GM12878 (cell line): Measurements from ENCODE around the gene CLASP2.

Source experiments
- CHD2 ChIP-seq: IDR thresholded peaks from 2 replicates; pipeline ENCODE4 v1.6.1; 2011; ENCODE audit warnings: low read depth, low read length, improper control_type of control experiment, borderline replicate concordance
- CHD4 ChIP-seq: fragments of 200-600 bp; sonication (generic); IDR thresholded peaks from 2 replicates; pipeline ENCODE4 v1.6.1; 2016; ENCODE audit warnings: mild to moderate bottlenecking
- CTCF ChIP-seq, 3 experiments: IDR thresholded peaks in 2 of 3; conservative IDR thresholded peaks in 1 of 3; 2 replicates each; pipeline ENCODE4 v1.5.1; 2011; ENCODE audit warnings: low read depth in 3 of 3, low read length in 3 of 3, mild to moderate bottlenecking in 3 of 3, control low read depth in 2 of 3, moderate library complexity in 2 of 3, inconsistent platforms in 1 of 3, mixed read lengths in 1 of 3; ENCODE audit not compliant: control insufficient read depth in 2 of 3, insufficient read depth in 1 of 3; ENCODE audit errors: extremely low read depth in 1 of 3
- EP300 ChIP-seq, 2 experiments: fragments of 150-350 bp in 1 of 2; IDR thresholded peaks; 2 replicates each; pipeline ENCODE4 v1.6.1; 2011 to 2012; ENCODE audit warnings: low read depth in 2 of 2, low read length in 2 of 2, borderline replicate concordance in 1 of 2, improper control_type of control experiment in 1 of 2, inconsistent platforms in 1 of 2; ENCODE audit not compliant: control insufficient read depth in 1 of 2
- GABPA ChIP-seq: IDR thresholded peaks from 2 replicates; pipeline ENCODE4 v1.6.1; 2014; ENCODE audit warnings: antibody characterized with exemption, low read depth, mild to moderate bottlenecking, inconsistent platforms
- HDAC2 ChIP-seq: fragments of 200-600 bp; sonication (generic); IDR thresholded peaks from 2 replicates; pipeline ENCODE4 v1.6.1; 2017
- POLR2AphosphoS5 ChIP-seq: IDR thresholded peaks from 2 replicates; pipeline ENCODE4 v1.6.1; 2011; ENCODE audit warnings: mild to moderate bottlenecking, low read length, inconsistent platforms
- PRDM15 ChIP-seq: fragments of 450-650 bp; formaldehyde crosslinking; IDR thresholded peaks from 2 replicates; pipeline ENCODE4 v1.4.0; 2020; ENCODE audit warnings: mild to moderate bottlenecking, moderate library complexity
- RAD51 ChIP-seq: fragments of 450-650 bp; IDR thresholded peaks from 2 replicates; pipeline ENCODE4 v1.6.1; 2016; ENCODE audit warnings: moderate library complexity, mild to moderate bottlenecking, inconsistent platforms
- RFX5 ChIP-seq: IDR thresholded peaks from 2 replicates; pipeline ENCODE4 v1.6.1; 2011; ENCODE audit warnings: low read depth, low read length, improper control_type of control experiment
- SRF ChIP-seq, 2 experiments: IDR thresholded peaks; 2 replicates each; pipeline ENCODE4 v1.6.1; 2011; ENCODE audit warnings: low read depth in 2 of 2, low read length in 2 of 2, mild to moderate bottlenecking in 1 of 2, moderate library complexity in 1 of 2
- TCF7 ChIP-seq: IDR thresholded peaks from 2 replicates; pipeline ENCODE4 v1.6.1; 2014; ENCODE audit warnings: antibody characterized with exemption, borderline replicate concordance
- ZSCAN29 ChIP-seq: fragments of 450-650 bp; IDR thresholded peaks from 2 replicates; pipeline ENCODE4 v1.6.1; 2017; ENCODE audit warnings: mild to moderate bottlenecking, moderate library complexity

- TF ChIP-seq PRDM15 (CRISPR knock-in tag) (no peak), POLR2AphosphoS5 (no peak), RAD51 (no peak), TCF7 (no peak), SRF (IDR thresholded peaks at IDR 0.05; ENCODE audit: low read depth in 2 of 2, low read length in 2 of 2) (no peak), ZSCAN29 (no peak), RFX5 (no peak), CHD2 (no peak), CTCF (IDR thresholded peaks at IDR 0.05 in 2 of 3, conservative IDR thresholded peaks at IDR 0.05 in 1 of 3; ENCODE audit: control insufficient read depth in 2 of 3, extremely low read depth in 1 of 3, insufficient read depth in 1 of 3, low read depth in 3 of 3, low read length in 3 of 3) (no peak), GABPA (no peak), EP300 (IDR thresholded peaks at IDR 0.05; ENCODE audit: borderline replicate concordance in 1 of 2, control insufficient read depth in 1 of 2, low read depth in 2 of 2, low read length in 2 of 2) (no peak), HDAC2 (no peak), CHD4 (no peak)
Observed at GRCh38 chr3:33642806-33643205, 75.2 kb downstream of the CLASP2 start.
